Hepatocyte (in vitro differentiated cells): ENCODE results near the gene PPP1R2.

Experiments
- EZH2 ChIP-seq: fragments of 200-600 bp; sonication (generic); IDR thresholded peaks from 2 replicates; pipeline ENCODE4 v1.6.1; 2016; ENCODE audit warnings: antibody characterized with exemption, mild to moderate bottlenecking, borderline replicate concordance
- TF ChIP-seq, protein P1 (sequence below): fragments of 200-600 bp; sonication (generic); IDR thresholded peaks from 2 replicates; pipeline ENCODE4 v1.5.1; 2016; ENCODE audit warnings: antibody characterized with exemption, mild to moderate bottlenecking; ENCODE audit not compliant: poor library complexity

DNA sequence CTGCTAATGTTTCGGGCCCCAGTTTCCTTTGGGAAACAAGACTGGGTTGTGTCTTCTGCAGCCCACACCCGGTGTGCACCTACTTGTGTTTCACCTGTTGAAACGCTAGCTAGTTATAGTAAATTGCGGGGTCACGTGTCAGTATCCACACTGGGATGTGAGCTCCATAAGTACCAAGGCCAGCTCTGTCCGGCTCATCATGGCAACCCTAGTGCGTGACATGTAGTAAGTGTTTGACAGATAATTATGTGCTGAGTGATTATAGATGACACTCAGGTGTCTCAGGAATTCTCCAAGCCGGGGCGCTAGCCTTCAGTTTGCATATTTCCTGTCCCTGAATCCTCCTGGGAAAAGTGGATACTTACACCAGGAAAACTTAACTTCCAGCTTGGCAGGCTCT is 27.8 kb upstream of the PPP1R2 start:
- no peak for TF ChIP-seq EZH2
- TF ChIP-seq, protein P1, sequence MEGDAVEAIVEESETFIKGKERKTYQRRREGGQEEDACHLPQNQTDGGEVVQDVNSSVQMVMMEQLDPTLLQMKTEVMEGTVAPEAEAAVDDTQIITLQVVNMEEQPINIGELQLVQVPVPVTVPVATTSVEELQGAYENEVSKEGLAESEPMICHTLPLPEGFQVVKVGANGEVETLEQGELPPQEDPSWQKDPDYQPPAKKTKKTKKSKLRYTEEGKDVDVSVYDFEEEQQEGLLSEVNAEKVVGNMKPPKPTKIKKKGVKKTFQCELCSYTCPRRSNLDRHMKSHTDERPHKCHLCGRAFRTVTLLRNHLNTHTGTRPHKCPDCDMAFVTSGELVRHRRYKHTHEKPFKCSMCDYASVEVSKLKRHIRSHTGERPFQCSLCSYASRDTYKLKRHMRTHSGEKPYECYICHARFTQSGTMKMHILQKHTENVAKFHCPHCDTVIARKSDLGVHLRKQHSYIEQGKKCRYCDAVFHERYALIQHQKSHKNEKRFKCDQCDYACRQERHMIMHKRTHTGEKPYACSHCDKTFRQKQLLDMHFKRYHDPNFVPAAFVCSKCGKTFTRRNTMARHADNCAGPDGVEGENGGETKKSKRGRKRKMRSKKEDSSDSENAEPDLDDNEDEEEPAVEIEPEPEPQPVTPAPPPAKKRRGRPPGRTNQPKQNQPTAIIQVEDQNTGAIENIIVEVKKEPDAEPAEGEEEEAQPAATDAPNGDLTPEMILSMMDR, result no peak
